ENCODE data around the gene OLIG3. TPM values are rescaled to one million over a fixed set of nuclear protein-coding genes. Genes with fewer than 3 reads are reported as not detected.
A peak's percentile ranks its signal among the peaks of the same experiment; 100 is the strongest.

OLIG3 gene
- total RNA-seq, 2 donors from 2014 or later, result 0.81 TPM; not detected in 1

GRCh38 chr6:137512757-137513605, 18.8 kb upstream of the OLIG3 start:
- no peaks in the 10 kb centered on the region for H3K4me1 Mint-ChIP-seq (ENCODE audit: low read depth in 2 of 2)
- no peak overlapping the region for H3K4me3 Mint-ChIP-seq
- no peak for ATAC-seq
- peaks cover 52 to 73% of the 10 kb centered on the region in 2 donors for H3K27me3 Mint-ChIP-seq
- no peak for DNase-seq (ENCODE audit: low spot score)
- H3K27ac Mint-ChIP-seq, result no peak overlapping the region
- peaks cover 3% of the 10 kb centered on the region for H3K9me3 Mint-ChIP-seq
- peaks cover 10% of the 10 kb centered on the region for H3K36me3 Mint-ChIP-seq

GRCh38 chr6:137510923-137511322, 16.7 kb upstream of the OLIG3 start:
- Mint-ChIP-seq H3K36me3 (peaks cover 17% of the 10 kb centered on the region), H3K4me1 (ENCODE audit: low read depth in 2 of 2) (no peaks in the 10 kb centered on the region), H3K27ac (no peak overlapping the region), H3K9me3 (peaks cover 6% of the 10 kb centered on the region), H3K4me3 (no peak overlapping the region), H3K27me3 (peaks cover 42 to 73% of the 10 kb centered on the region in 2 donors)
- no peak for DNase-seq (ENCODE audit: low spot score)
- ATAC-seq, result no peak

- H3K4me3 Mint-ChIP-seq, result no peak overlapping the region
- no peak overlapping the region for H3K27ac Mint-ChIP-seq
- H3K4me1 Mint-ChIP-seq (ENCODE audit: low read depth in 2 of 2), result peaks cover 18 to 23% of the 10 kb centered on the region in 2 donors
- H3K36me3 Mint-ChIP-seq, result peaks cover 5% of the 10 kb centered on the region
- no peak for DNase-seq (ENCODE audit: low spot score)
- no peak for ATAC-seq
- H3K27me3 Mint-ChIP-seq, result peaks cover 47 to 77% of the 10 kb centered on the region in 2 donors
- no peaks in the 10 kb centered on the region for H3K9me3 Mint-ChIP-seq
These were observed 4.4 kb upstream of the OLIG3 start for GRCh38 chr6:137498481-137499190.

- Mint-ChIP-seq H3K9me3 (no peaks in the 10 kb centered on the region), H3K36me3 (peaks cover 5% of the 10 kb centered on the region), H3K27ac (no peak overlapping the region), H3K4me3 (no peak overlapping the region), H3K27me3 (peaks cover 42 to 72% of the 10 kb centered on the region in 2 donors), H3K4me1 (ENCODE audit: low read depth in 2 of 2) (peaks cover 19 to 27% of the 10 kb centered on the region in 2 donors)
- DNase-seq (ENCODE audit: low spot score), result no peak
- ATAC-seq, result peak; percentile 28 to 46
These were observed 3.7 kb upstream of the OLIG3 start for GRCh38 chr6:137497721-137498463.

DNA sequence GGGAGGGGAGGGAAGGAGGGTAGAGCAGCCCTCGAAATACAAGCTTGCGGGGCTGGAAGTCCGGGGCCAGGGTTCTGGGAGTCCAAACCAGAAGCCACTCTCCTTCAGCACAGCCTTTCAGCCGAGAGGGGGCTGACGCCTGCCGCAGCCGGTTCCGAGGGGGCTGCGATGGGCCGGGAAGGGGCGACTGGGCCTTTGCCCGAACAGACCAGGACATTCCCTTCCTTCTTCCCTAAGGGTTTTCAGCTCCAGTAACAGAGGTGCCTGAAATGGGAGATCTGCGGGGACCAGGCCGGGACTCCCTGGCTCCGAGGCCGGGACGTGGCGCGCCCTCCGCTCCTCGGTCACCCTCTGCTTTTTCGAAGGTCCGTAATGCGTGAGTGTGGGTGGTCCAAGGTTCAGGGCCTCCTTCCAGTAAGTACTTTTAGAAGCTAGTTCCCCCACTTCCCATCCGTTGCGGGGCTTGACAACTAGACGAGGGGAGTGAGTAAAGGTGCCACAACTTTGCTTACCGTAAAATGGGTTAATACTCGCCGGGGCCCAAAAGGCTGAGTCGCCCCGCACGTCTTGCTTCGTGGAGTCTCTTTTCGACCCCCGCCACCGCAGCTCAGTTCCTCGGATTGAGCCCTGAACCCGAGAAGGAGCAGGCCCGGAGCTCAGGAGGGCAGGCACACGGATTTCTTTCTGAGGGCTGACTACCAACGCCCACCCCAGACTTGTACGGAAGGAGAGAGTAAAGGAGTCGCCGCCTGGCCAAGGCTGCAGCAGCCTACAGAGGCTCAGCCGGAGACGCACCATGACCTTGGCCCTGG, 2.9 kb upstream of the OLIG3 start:
- H3K27ac Mint-ChIP-seq, result no peak overlapping the region
- no peak for ATAC-seq
- peaks cover 26 to 32% of the 10 kb centered on the region in 2 donors for H3K4me1 Mint-ChIP-seq (ENCODE audit: low read depth in 2 of 2)
- H3K9me3 Mint-ChIP-seq, result no peaks in the 10 kb centered on the region
- H3K27me3 Mint-ChIP-seq, result peaks cover 49 to 72% of the 10 kb centered on the region in 2 donors
- peak overlapping the region; percentile 30 for H3K4me3 Mint-ChIP-seq
- no peak for DNase-seq (ENCODE audit: low spot score)
- peaks cover 10% of the 10 kb centered on the region for H3K36me3 Mint-ChIP-seq

DNA sequence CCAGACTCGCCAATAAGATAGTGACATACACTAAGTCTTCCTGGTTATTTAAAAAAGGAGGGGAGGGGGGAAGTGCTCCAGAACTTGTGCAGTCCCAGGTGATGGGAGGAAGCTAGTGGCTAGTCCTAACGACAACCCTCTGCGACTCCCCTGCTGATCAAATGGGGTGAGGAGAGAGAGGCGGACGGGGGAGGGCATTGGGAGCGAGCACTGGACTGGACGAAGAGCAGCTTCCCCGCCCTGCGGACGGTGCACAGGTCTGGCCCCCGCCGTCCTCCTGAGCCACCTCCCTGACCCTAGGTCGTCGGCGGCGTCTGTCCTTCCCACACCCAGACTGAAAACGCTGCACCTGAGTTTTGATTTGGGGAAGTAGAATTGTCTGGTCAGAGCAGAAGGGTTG, 2.2 kb upstream of the OLIG3 start:
- H3K36me3 Mint-ChIP-seq, result peaks cover 10% of the 10 kb centered on the region
- H3K9me3 Mint-ChIP-seq, result no peaks in the 10 kb centered on the region
- ATAC-seq (no peak), DNase-seq (ENCODE audit: low spot score) (no peak)
- H3K27me3 Mint-ChIP-seq, result peaks cover 50 to 71% of the 10 kb centered on the region in 2 donors
- H3K27ac Mint-ChIP-seq, result no peak overlapping the region
- peaks cover 31 to 39% of the 10 kb centered on the region in 2 donors for H3K4me1 Mint-ChIP-seq (ENCODE audit: low read depth in 2 of 2)
- peak overlapping the region; percentile 81 for H3K4me3 Mint-ChIP-seq

GRCh38 chr6:137495703-137496336, 1.6 kb upstream of the OLIG3 start:
- Mint-ChIP-seq H3K27me3 (peaks cover 50 to 72% of the 10 kb centered on the region in 2 donors), H3K36me3 (peaks cover 10% of the 10 kb centered on the region), H3K27ac (no peak overlapping the region), H3K4me1 (ENCODE audit: low read depth in 2 of 2) (peaks cover 31 to 39% of the 10 kb centered on the region in 2 donors), H3K4me3 (peak overlapping the region; percentile 81), H3K9me3 (no peaks in the 10 kb centered on the region)
- ATAC-seq (peak in 1 of 2 donors; percentile 7), DNase-seq (ENCODE audit: low spot score) (no peak)

DNA sequence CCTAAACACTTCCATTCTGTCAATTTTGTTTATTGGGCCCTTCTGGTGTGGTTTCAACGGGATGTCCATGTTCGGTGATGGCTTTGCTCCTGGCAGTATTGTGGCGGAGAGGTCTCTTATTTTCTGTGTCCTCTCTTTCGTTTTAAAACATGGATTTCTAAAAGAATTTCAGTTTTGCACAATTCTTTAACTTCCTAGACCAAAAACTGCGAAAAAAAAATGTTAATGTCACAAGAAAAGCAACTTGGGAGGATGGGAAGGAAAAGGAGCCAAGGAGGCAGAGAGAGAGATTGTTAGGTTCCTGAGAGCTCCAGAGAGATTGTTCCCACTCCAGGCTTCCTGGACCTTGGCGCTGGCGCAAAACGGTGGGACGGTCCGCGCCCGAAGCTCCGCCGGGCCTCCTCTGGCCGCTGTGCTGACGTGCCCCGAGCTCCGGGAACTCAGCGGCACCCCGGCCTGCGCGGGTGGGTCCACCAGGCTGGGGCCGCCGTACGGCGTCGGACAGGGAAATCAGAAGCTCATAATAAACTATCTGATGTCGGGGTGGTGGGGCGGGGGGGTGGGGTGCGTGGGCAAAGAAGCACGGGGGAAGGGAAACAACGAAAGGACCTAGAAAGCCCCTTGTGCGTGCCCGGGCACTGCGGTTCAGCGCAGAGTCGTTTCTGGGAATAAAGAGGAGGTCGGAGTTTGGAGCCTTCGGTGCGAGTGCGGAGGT, 951 bp upstream of the OLIG3 start:
- peaks cover 10% of the 10 kb centered on the region for H3K36me3 Mint-ChIP-seq
- peak overlapping the region in 1 of 2 donors; percentile 29 for H3K27ac Mint-ChIP-seq
- DNase-seq (ENCODE audit: low spot score) (no peak), ATAC-seq (no peak)
- peak overlapping the region; percentile 81 for H3K4me3 Mint-ChIP-seq
- H3K27me3 Mint-ChIP-seq, result peaks cover 55 to 79% of the 10 kb centered on the region in 2 donors
- peaks cover 31 to 41% of the 10 kb centered on the region in 2 donors for H3K4me1 Mint-ChIP-seq (ENCODE audit: low read depth in 2 of 2)
- H3K9me3 Mint-ChIP-seq, result no peaks in the 10 kb centered on the region

GRCh38 chr6:137493218-137494038, 766 bp downstream of the OLIG3 start:
- Mint-ChIP-seq H3K27me3 (peaks cover 60 to 77% of the 10 kb centered on the region in 2 donors), H3K9me3 (no peaks in the 10 kb centered on the region), H3K36me3 (peaks cover 10% of the 10 kb centered on the region), H3K4me1 (ENCODE audit: low read depth in 2 of 2) (peaks cover 31 to 41% of the 10 kb centered on the region in 2 donors), H3K4me3 (peak overlapping the region; percentile 81), H3K27ac (no peak overlapping the region)
- ATAC-seq (peak; percentile 64 to 68), DNase-seq (ENCODE audit: low spot score) (no peak)

GRCh38 chr6:137492289-137493217, 1.6 kb downstream of the OLIG3 start:
- H3K27ac Mint-ChIP-seq, result no peak overlapping the region
- peaks cover 32 to 41% of the 10 kb centered on the region in 2 donors for H3K4me1 Mint-ChIP-seq (ENCODE audit: low read depth in 2 of 2)
- ATAC-seq (no peak), DNase-seq (ENCODE audit: low spot score) (no peak)
- H3K36me3 Mint-ChIP-seq, result peaks cover 10% of the 10 kb centered on the region
- peaks cover 60 to 74% of the 10 kb centered on the region in 2 donors for H3K27me3 Mint-ChIP-seq
- H3K4me3 Mint-ChIP-seq, result peak overlapping the region; percentile 81
- no peaks in the 10 kb centered on the region for H3K9me3 Mint-ChIP-seq

DNA sequence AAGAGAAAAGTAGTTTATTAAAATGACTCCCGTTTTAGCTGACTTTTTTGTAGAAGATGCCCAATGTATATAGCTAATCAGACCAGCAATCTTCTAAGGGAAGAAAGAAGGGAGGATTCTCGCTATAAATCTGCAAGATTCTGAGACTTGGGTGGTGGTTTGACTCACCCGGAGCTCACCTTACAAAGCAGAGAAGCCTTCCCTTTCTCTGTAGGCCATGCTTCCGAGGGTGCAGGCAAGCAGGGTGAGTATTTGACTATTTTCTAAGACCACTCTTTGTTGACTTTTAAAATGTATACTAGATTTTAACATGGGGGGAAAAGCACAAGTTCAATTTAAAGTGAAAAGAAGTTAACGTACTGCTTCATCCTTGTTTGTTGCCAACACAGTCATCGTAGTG, 2.7 kb downstream of the OLIG3 start:
- H3K4me3 Mint-ChIP-seq, result no peak overlapping the region
- peaks cover 64 to 80% of the 10 kb centered on the region in 2 donors for H3K27me3 Mint-ChIP-seq
- H3K27ac Mint-ChIP-seq, result no peak overlapping the region
- ATAC-seq (no peak), DNase-seq (ENCODE audit: low spot score) (no peak)
- peaks cover 14% of the 10 kb centered on the region for H3K36me3 Mint-ChIP-seq
- H3K4me1 Mint-ChIP-seq (ENCODE audit: low read depth in 2 of 2), result peaks cover 38 to 46% of the 10 kb centered on the region in 2 donors
- H3K9me3 Mint-ChIP-seq, result no peaks in the 10 kb centered on the region
